ENCODE results near the gene TENT4A. TPM values are rescaled to one million over a fixed set of nuclear protein-coding genes. Genes with fewer than 3 reads are reported as not detected.
A peak's percentile ranks its signal among the peaks of the same experiment; 100 is the strongest.

The TENT4A gene
- polyA plus RNA-seq, 1 experiment = 4.0 TPM

DNA sequence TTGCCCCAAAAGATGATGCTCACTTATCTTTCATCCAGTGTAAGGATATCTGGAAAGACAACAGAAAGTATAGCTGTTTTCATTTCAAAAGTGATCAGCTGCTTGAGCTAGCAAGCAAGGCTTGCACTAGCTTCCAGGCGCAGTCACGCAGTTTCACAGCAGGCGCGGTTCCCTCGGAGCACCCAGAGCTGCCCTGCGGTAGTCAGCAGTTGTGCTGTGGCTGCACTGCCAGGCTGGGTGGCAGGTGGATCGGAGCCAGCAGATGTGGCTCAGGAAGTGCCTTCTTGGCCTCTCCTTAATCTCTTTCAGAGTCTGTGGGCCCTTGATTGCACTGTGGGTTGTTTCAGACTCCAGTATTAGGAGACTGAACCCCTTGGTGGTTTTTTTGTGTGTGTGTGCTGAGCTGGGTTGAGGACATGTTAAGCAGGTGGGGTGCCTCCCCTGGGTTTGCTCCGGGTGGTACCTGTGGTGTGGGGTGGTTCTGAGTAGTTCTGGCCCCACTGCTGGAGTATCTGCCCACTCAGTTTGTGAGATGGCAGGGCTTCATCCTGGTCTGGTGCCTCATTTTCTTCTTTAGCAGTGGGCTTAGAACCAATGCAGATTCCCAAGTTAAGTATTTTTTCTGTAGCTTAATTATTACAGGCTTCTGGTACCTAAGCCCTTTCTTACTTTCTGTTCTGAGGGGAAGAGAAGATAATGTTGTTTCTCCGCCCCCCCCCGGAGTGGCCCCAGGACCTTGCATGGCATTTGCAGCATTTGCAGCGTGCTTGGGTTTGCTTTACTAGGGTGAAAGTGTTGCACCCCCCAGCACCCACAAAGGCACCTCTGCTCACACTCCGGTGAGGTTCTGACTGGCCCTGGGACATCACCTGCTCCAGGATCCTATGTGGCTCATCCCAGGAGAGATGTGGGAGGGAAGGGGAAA, 16.4 kb downstream of the TENT4A start:
- no peaks in the 10 kb centered on the region for H3K9me3 ChIP-seq (ENCODE audit: control insufficient read depth, insufficient read depth, low read length)
- no peak for DNase-seq (ENCODE audit: low read depth, low spot score)
- no peak overlapping the region for H3K4me3 ChIP-seq (ENCODE audit: low read depth, low read length)
- H3K27me3 ChIP-seq (ENCODE audit: control insufficient read depth, insufficient read depth, low read length) = no peaks in the 10 kb centered on the region
- no peak for TF ChIP-seq CTCF (IDR thresholded peaks at IDR 0.05; ENCODE audit: low read depth, low read length)
- ChIA-PET POLR2A (interaction anchor here (1.0 kb wide), 1 partner anchor 96 kb away, joined by 3 read pairs; the partner anchor contains the start of gene SRD5A1), CTCF (interaction anchor here (1.0 to 3.9 kb wide), 3 partner anchors 16 to 97 kb away, joined by 3 to 24 read pairs (median 9); partner anchors contain the start of gene NSUN2)
- peak overlapping the region; percentile 21 for H3K27ac ChIP-seq (ENCODE audit: low read depth, low read length)

GRCh38 chr5:6730407-6730806, 17.2 kb downstream of the TENT4A start:
- POLR2A ChIA-PET = interaction anchor here (1.0 kb wide), 1 partner anchor 97 kb away, joined by 3 read pairs; the partner anchor contains the start of gene SRD5A1
- no peak for TF ChIP-seq CTCF (IDR thresholded peaks at IDR 0.05; ENCODE audit: low read depth, low read length)
- no peak for DNase-seq (ENCODE audit: low read depth, low spot score)
- Histone ChIP-seq H3K4me3 (ENCODE audit: low read depth, low read length) (no peak overlapping the region), H3K9me3 (ENCODE audit: control insufficient read depth, insufficient read depth, low read length) (no peaks in the 10 kb centered on the region), H3K27me3 (ENCODE audit: control insufficient read depth, insufficient read depth, low read length) (no peaks in the 10 kb centered on the region), H3K27ac (ENCODE audit: low read depth, low read length) (no peak overlapping the region)
- CTCF ChIA-PET = interaction anchor here (0.7 to 3.9 kb wide), 2 partner anchors 8 to 15 kb away, joined by 3 to 24 read pairs; no protein-coding TSS in a partner anchor

DNA sequence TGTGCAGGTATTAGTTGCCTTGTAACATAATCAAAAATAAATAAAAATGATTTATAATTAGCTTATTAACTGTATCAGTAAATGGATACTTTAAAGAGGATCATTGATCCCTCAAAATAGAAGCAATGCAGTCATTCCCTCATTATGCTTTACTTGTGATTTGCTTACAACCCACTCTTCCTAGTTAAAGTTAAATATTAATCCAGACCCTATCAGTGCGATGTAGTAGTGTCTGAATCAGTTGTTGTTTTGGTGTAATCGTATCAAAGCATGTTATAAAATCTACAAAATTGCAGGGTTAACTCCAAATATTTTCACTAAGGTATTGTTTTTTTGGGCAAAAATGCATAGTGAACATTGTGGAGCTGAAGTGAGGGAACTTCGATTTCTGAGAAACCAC, 17.6 kb downstream of the TENT4A start:
- Histone ChIP-seq H3K9me3 (ENCODE audit: control insufficient read depth, insufficient read depth, low read length) (no peaks in the 10 kb centered on the region), H3K27me3 (ENCODE audit: control insufficient read depth, insufficient read depth, low read length) (no peaks in the 10 kb centered on the region), H3K4me3 (ENCODE audit: low read depth, low read length) (no peak overlapping the region), H3K27ac (ENCODE audit: low read depth, low read length) (no peak overlapping the region)
- no peak for DNase-seq (ENCODE audit: low read depth, low spot score)
- no peak for TF ChIP-seq CTCF (IDR thresholded peaks at IDR 0.05; ENCODE audit: low read depth, low read length)
- POLR2A ChIA-PET = interaction anchor here (1.0 kb wide), 1 partner anchor 98 kb away, joined by 3 read pairs; the partner anchor contains the start of gene SRD5A1
- CTCF ChIA-PET = interaction anchor here (0.7 to 3.9 kb wide), 2 partner anchors 9 to 15 kb away, joined by 3 to 24 read pairs; no protein-coding TSS in a partner anchor

DNA sequence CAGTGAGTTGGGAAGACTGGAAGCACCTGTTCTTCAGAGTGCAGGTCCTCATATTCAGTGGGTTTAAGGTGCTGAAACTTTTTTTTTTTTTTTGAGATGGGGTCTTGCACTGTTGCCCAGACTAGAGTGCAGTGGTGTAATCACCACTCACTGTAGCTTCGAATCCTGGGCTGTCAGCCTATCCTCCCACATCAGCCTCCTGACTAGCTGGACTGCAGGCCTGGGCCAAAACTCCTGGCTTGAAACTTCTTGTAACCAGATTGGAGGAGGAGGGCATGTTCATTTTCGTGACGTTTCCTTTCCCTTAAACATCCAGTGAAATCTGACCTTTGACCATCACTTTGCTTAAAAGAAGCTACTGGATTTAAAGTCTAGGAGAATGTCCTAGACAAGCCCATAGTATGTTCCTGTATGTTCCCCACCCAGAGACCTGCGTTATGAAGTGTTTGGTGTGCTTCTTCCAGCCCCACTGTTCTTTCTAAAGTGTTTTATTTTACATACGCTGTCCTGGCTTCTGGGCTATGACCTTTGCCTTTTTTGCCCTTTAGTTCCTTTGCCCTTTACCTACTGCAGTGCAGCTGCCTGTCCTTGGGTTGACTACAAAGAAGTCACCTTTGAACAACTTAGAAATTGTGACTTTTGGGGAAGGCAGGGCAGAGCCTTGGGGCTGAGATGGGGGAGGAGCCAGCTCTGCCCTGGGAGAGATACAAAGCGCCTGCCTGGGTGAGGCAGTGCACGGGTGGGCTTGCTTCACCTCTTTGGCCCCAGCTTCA, 18.4 kb downstream of the TENT4A start:
- no peak for DNase-seq (ENCODE audit: low read depth, low spot score)
- H3K9me3 ChIP-seq (ENCODE audit: control insufficient read depth, insufficient read depth, low read length) = no peaks in the 10 kb centered on the region
- H3K4me3 ChIP-seq (ENCODE audit: low read depth, low read length) = no peak overlapping the region
- ChIA-PET POLR2A (interaction anchor here (0.8 to 1.7 kb wide), 3 partner anchors 9 to 353 kb away, joined by 3 to 5 read pairs (median 4); partner anchors contain the start of genes MED10, NSUN2 and SRD5A1), CTCF (interaction anchor here (0.5 to 3.9 kb wide), 5 partner anchors 9 to 109 kb away, joined by 3 to 24 read pairs (median 5); partner anchors contain the start of genes NSUN2 and SRD5A1)
- TF ChIP-seq CTCF (IDR thresholded peaks at IDR 0.05; ENCODE audit: low read depth, low read length) = no peak
- no peaks in the 10 kb centered on the region for H3K27me3 ChIP-seq (ENCODE audit: control insufficient read depth, insufficient read depth, low read length)
- peak overlapping the region; percentile 63 for H3K27ac ChIP-seq (ENCODE audit: low read depth, low read length)
